Keratinocyte (primary cell): ENCODE results near the gene GRB14. TPM values are rescaled to one million over a fixed set of nuclear protein-coding genes. Genes with fewer than 3 reads are reported as not detected.

Experiments used
- DNase-seq: peaks from one replicate; pipeline ENCODE4 v3.0.0-alpha.2; 2011; ENCODE audit warnings: low read depth, missing footprints, low spot score
- FAIRE-seq: peaks from 2 replicates; lab custom pipeline; 2011; peaks lifted over from hg19 to GRCh38; lab: Jason Lieb, UNC
- H2AFZ ChIP-seq: 2 replicates; pipeline ENCODE4 v1.6.0; 2012; ENCODE audit warnings: low read length, control low read depth, inconsistent platforms; ENCODE audit not compliant: control insufficient read depth
- H3K27ac ChIP-seq: 2 replicates; pipeline ENCODE4 v1.5.1; 2011; ENCODE audit warnings: low read length; ENCODE audit not compliant: control insufficient read depth, insufficient read depth
- H3K27me3 ChIP-seq: 3 replicates; pipeline ENCODE4 v1.6.0; 2011; ENCODE audit warnings: low read length; ENCODE audit not compliant: control insufficient read depth, insufficient read depth; ENCODE audit errors: extremely low read depth
- H3K36me3 ChIP-seq, 2 experiments: 2 replicates in 1 of 2; 3 replicates in 1 of 2; pipeline ENCODE4 v1.5.1; 2011; ENCODE audit warnings: low read length in 2 of 2, mild to moderate bottlenecking in 1 of 2; ENCODE audit not compliant: control insufficient read depth in 2 of 2, insufficient read depth in 2 of 2; ENCODE audit errors: extremely low read depth in 1 of 2
- H3K4me1 ChIP-seq: 3 replicates; pipeline ENCODE4 v1.5.1; 2011; ENCODE audit warnings: low read length; ENCODE audit not compliant: control insufficient read depth, insufficient read depth; ENCODE audit errors: extremely low read depth
- H3K4me2 ChIP-seq: 3 replicates; pipeline ENCODE4 v1.6.0; 2011; ENCODE audit warnings: low read depth, low read length; ENCODE audit not compliant: control insufficient read depth, insufficient read depth; ENCODE audit errors: extremely low read depth
- H3K4me3 ChIP-seq, 3 experiments: fragments of 200-600 bp in 1 of 3; sonication (generic) in 1 of 3; 2 replicates in 2 of 3; 3 replicates in 1 of 3; pipeline ENCODE4 v1.5.1; 2011 to 2016; ENCODE audit warnings: low read length in 3 of 3, mild to moderate bottlenecking in 3 of 3, control low read depth in 2 of 3, inconsistent platforms in 1 of 3, low read depth in 1 of 3, mixed read lengths in 1 of 3, mixed run types in 1 of 3, moderate library complexity in 1 of 3; ENCODE audit not compliant: control insufficient read depth in 2 of 3, insufficient read depth in 2 of 3; ENCODE audit errors: extremely low read depth in 1 of 3
- H3K79me2 ChIP-seq: 2 replicates; pipeline ENCODE4 v1.6.0; 2012; ENCODE audit warnings: low read length; ENCODE audit not compliant: control insufficient read depth, insufficient read depth
- H3K9ac ChIP-seq: 3 replicates; pipeline ENCODE4 v1.6.0; 2011; ENCODE audit warnings: low read length; ENCODE audit not compliant: control insufficient read depth, insufficient read depth; ENCODE audit errors: extremely low read depth
- H3K9me1 ChIP-seq: 3 replicates; pipeline ENCODE4 v1.6.0; 2011; ENCODE audit warnings: low read length; ENCODE audit not compliant: control insufficient read depth, insufficient read depth; ENCODE audit errors: extremely low read depth
- H3K9me3 ChIP-seq: 2 replicates; pipeline ENCODE4 v1.5.1; 2012; ENCODE audit warnings: low read depth, low read length; ENCODE audit not compliant: control insufficient read depth
- H4K20me1 ChIP-seq: 3 replicates; pipeline ENCODE4 v1.6.0; 2011; ENCODE audit warnings: low read length; ENCODE audit not compliant: control insufficient read depth, insufficient read depth; ENCODE audit errors: extremely low read depth
- CTCF ChIP-seq, 3 experiments: IDR thresholded peaks in 1 of 3; conservative IDR thresholded peaks in 1 of 3; optimal IDR thresholded peaks in 1 of 3; 2 replicates in 2 of 3; 3 replicates in 1 of 3; pipeline versions ENCODE3 to v1.5.1; 2011; ENCODE audit warnings: low read length in 3 of 3, mild to moderate bottlenecking in 3 of 3, moderate library complexity in 2 of 3, control low read depth in 1 of 3, inconsistent platforms in 1 of 3; ENCODE audit not compliant: insufficient read depth in 2 of 3; ENCODE audit errors: extremely low read depth in 1 of 3
- EZH2 ChIP-seq: IDR thresholded peaks from one replicate; pipeline ENCODE4 v1.6.1; 2012; ENCODE audit warnings: inconsistent platforms, mild to moderate bottlenecking, low read length, moderate library complexity
- dilution Hi-C: fragments of 300-500 bp; cut with MboI; formaldehyde crosslinking; loops from one replicate; pipeline ENCODE4 v1.7.0; 2020; ENCODE audit warnings: low sequenced_read_pairs; ENCODE audit not compliant: extremely low pct_ligation_motif_present
- polyA plus RNA-seq, 5 experiments: library from polyadenylated mRNA; depleted of rRNA in 3 of 5; stranded (reverse) in 3 of 5; stranded (forward) in 1 of 5; unstranded in 1 of 5; fragments of >200 nt; gene quantifications; 1 replicate in 1 of 5; 2 replicates in 3 of 5; 3 replicates in 1 of 5; pipeline versions ENCODE4 v1.2.1 to v1.2.3, GENCODE V29; 2011 to 2012; ENCODE audit warnings: missing spikeins in 2 of 5, low read depth in 1 of 5, low replicate concordance in 1 of 5

Gene GRB14
- polyA plus RNA-seq, 1 donor (not counting 4 experiments of a cell fraction or from before 2014, with no cell fraction given) = 4.2 TPM

- no peak for FAIRE-seq
- Histone ChIP-seq H3K79me2 (no peaks in the 10 kb centered on the region), H3K27ac (no peak overlapping the region), H3K9me3 (no peaks in the 10 kb centered on the region), H3K9ac (peak overlapping the region; percentile 47), H4K20me1 (no peaks in the 10 kb centered on the region), H2AFZ (peak overlapping the region; percentile 82), H3K27me3 (no peaks in the 10 kb centered on the region), H3K4me2 (peak overlapping the region; percentile 94), H3K36me3 (no peaks in the 10 kb centered on the region), H3K4me1 (peaks cover 15% of the 10 kb centered on the region), H3K9me1 (no peaks in the 10 kb centered on the region), H3K4me3 (peak overlapping the region; percentile 61 to 75 (median 73))
- dilution Hi-C loops = no loop called here
- no peak for DNase-seq
- TF ChIP-seq CTCF (optimal IDR thresholded peaks at IDR 0.05 in 1 of 3, IDR thresholded peaks at IDR 0.05 in 1 of 3, conservative IDR thresholded peaks at IDR 0.05 in 1 of 3; ENCODE audit: extremely low read depth in 1 of 3, insufficient read depth in 2 of 3, low read length in 3 of 3) (no peak), EZH2 (no peak)
These were observed 825 bp downstream of the GRB14 start for GRCh38 chr2:164620457-164620856.

- Histone ChIP-seq H4K20me1 (no peaks in the 10 kb centered on the region), H3K4me3 (no peak overlapping the region), H3K4me2 (no peak overlapping the region), H3K4me1 (peaks cover 15% of the 10 kb centered on the region), H3K9me1 (no peaks in the 10 kb centered on the region), H3K9me3 (no peaks in the 10 kb centered on the region), H3K79me2 (no peaks in the 10 kb centered on the region), H3K27ac (no peak overlapping the region), H2AFZ (no peak overlapping the region), H3K27me3 (no peaks in the 10 kb centered on the region), H3K9ac (no peak overlapping the region), H3K36me3 (no peaks in the 10 kb centered on the region)
- FAIRE-seq (peak; percentile 57), DNase-seq (no peak)
- TF ChIP-seq CTCF (optimal IDR thresholded peaks at IDR 0.05 in 1 of 3, IDR thresholded peaks at IDR 0.05 in 1 of 3, conservative IDR thresholded peaks at IDR 0.05 in 1 of 3; ENCODE audit: extremely low read depth in 1 of 3, insufficient read depth in 2 of 3, low read length in 3 of 3) (no peak), EZH2 (no peak)
- dilution Hi-C loops = no loop called here
These were observed 3.8 kb downstream of the GRB14 start for GRCh38 chr2:164617466-164617865.
